ENCODE results near the gene NOM1. TPM values are rescaled to one million over a fixed set of nuclear protein-coding genes. Genes with fewer than 3 reads are reported as not detected.
"Not testable (repeated sequence)": the region's sequence is repeated elsewhere in the genome, so short reads cannot be mapped to it uniquely, and the experiment has no call there.

The NOM1 gene
- total and polyA plus RNA-seq, 4 donors = 8.3 to 33.6 (median 16.9) TPM

GRCh38 chr7:156919132-156919713 lies 30.3 kb upstream of the NOM1 start:
- ATAC-seq (ENCODE audit: insufficient read depth, low FRiP score) (no peak), DNase-seq (no peak)

DNA sequence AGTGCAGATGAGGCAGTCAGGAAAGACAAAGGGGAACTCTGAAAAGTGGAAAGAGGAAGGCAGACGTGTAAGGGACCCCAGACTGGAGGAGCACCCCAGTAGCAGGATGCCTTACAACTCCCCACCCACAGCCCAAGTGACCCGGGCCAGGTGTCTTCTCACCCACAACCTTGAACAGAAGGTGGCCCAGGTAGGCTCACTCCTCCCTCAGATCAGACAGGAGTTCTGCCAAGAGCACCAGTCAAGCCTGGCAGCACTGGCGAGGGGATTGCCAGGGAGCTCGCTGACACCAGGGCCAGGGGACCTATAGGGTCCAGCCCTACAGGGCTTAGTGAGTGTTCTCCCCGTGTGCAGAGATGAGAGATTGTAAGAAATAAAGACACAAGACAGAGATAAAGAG lies 29.4 kb upstream of the NOM1 start:
- Histone ChIP-seq H3K27ac (ENCODE audit: low read depth in 1 of 2, low read length in 1 of 2) (no peak overlapping the region), H3K9ac (ENCODE audit: insufficient read depth in 1 of 2, low read length in 2 of 2) (no peak overlapping the region), H3K9me3 (ENCODE audit: control insufficient read depth in 4 of 4, insufficient read depth in 3 of 4, low read length in 3 of 4) (peaks cover 0 to 2% (median 0%) of the 10 kb centered on the region in 4 donors), H3K4me1 (ENCODE audit: control insufficient read depth in 5 of 5, insufficient read depth in 5 of 5, low read length in 5 of 5) (no peaks in the 10 kb centered on the region), H3K36me3 (ENCODE audit: control insufficient read depth in 4 of 4, insufficient read depth in 4 of 4, low read length in 4 of 4) (no peaks in the 10 kb centered on the region), H3K27me3 (ENCODE audit: control insufficient read depth in 3 of 3, insufficient read depth in 3 of 3, low read length in 2 of 3) (no peaks in the 10 kb centered on the region), H3K4me3 (no peak overlapping the region)
- 67 to 81% methylated on average over 5 of the region's 5 CpGs for WGBS, 2 donors
- no peak for TF ChIP-seq CTCF (IDR thresholded peaks at IDR 0.05; ENCODE audit: control extremely low read depth, extremely low read depth)
- ATAC-seq (ENCODE audit: insufficient read depth, low FRiP score) = no peak
- DNase-seq = no peak

More at GRCh38 chr7:156919132-156919713, 30.3 kb upstream of the NOM1 start:
- Histone ChIP-seq H3K36me3 (ENCODE audit: control insufficient read depth in 4 of 4, insufficient read depth in 4 of 4, low read length in 4 of 4) (no peaks in the 10 kb centered on the region), H3K27me3 (ENCODE audit: control insufficient read depth in 3 of 3, insufficient read depth in 3 of 3, low read length in 2 of 3) (no peaks in the 10 kb centered on the region), H3K4me1 (ENCODE audit: control insufficient read depth in 5 of 5, insufficient read depth in 5 of 5, low read length in 5 of 5) (no peaks in the 10 kb centered on the region), H3K4me3 (no peak overlapping the region), H3K27ac (ENCODE audit: low read depth in 1 of 2, low read length in 1 of 2) (no peak overlapping the region), H3K9me3 (ENCODE audit: control insufficient read depth in 4 of 4, insufficient read depth in 3 of 4, low read length in 3 of 4) (peaks cover 0 to 3% (median 0%) of the 10 kb centered on the region in 4 donors), H3K9ac (ENCODE audit: insufficient read depth in 1 of 2, low read length in 2 of 2) (no peak overlapping the region)
- WGBS, 2 donors = 77 to 90% methylated on average over 19 of the region's 19 CpGs
- no peak for TF ChIP-seq CTCF (IDR thresholded peaks at IDR 0.05; ENCODE audit: control extremely low read depth, extremely low read depth)

DNA sequence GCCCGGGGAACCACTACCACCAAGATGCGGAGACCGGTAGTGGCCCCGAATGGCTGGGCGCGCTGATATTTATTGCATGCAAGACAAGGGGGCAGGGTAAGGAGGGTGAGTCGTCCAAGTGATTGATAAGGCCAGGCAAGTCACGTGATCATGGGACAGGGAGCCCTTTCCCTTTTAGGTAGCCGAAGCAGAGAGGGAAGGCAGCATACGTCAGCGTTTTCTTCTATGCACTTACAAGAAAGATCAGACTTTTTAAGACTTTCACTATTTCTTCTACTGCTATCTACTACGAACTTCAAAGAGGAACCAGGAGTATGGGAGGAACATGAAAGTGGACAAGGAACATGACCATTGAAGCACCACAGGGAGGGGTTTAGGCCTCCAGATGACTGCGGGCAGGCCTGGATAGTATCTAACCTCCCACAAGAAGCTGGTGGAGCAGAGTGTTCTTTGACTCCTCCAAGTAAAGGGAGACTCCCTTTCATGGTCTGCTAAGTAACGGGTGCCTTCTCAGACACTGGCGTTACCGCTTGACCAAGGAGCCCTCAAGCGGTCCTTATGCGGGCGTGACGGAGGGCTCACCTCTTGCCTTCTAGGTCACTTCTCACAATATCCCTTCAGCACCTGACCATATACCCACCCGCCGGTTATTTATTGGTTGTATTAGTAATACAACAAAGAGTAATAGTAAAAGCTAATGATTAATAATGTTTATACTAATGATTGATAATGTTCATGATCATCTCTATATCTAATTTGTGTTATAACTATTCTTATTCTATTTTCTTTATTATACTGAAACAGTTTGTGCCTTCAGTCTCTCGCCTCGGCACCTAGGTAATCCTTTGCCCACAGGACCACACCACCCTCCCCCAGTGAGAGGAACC lies 28.8 kb upstream of the NOM1 start:
- H3K27ac ChIP-seq (ENCODE audit: low read depth in 1 of 2, low read length in 1 of 2); H3K4me3 ChIP-seq; H3K4me1 ChIP-seq (ENCODE audit: control insufficient read depth in 5 of 5, insufficient read depth in 5 of 5, low read length in 5 of 5); H3K36me3 ChIP-seq (ENCODE audit: control insufficient read depth in 4 of 4, insufficient read depth in 4 of 4, low read length in 4 of 4); DNase-seq; H3K9me3 ChIP-seq (ENCODE audit: control insufficient read depth in 4 of 4, insufficient read depth in 3 of 4, low read length in 3 of 4); H3K9ac ChIP-seq (ENCODE audit: insufficient read depth in 1 of 2, low read length in 2 of 2); H3K27me3 ChIP-seq (ENCODE audit: control insufficient read depth in 3 of 3, insufficient read depth in 3 of 3, low read length in 2 of 3); ATAC-seq (ENCODE audit: insufficient read depth, low FRiP score): not testable (repeated sequence)
- 86 to 91% methylated on average over 24 of the region's 24 CpGs for WGBS, 2 donors

- not testable (repeated sequence) for H3K9me3 ChIP-seq (ENCODE audit: control insufficient read depth in 4 of 4, insufficient read depth in 3 of 4, low read length in 3 of 4); ATAC-seq (ENCODE audit: insufficient read depth, low FRiP score); DNase-seq; H3K27ac ChIP-seq (ENCODE audit: low read depth in 1 of 2, low read length in 1 of 2); H3K9ac ChIP-seq (ENCODE audit: insufficient read depth in 1 of 2, low read length in 2 of 2); H3K4me1 ChIP-seq (ENCODE audit: control insufficient read depth in 5 of 5, insufficient read depth in 5 of 5, low read length in 5 of 5); H3K27me3 ChIP-seq (ENCODE audit: control insufficient read depth in 3 of 3, insufficient read depth in 3 of 3, low read length in 2 of 3); H3K4me3 ChIP-seq; H3K36me3 ChIP-seq (ENCODE audit: control insufficient read depth in 4 of 4, insufficient read depth in 4 of 4, low read length in 4 of 4)
- WGBS, 2 donors = 83 to 88% methylated on average over 6 of the region's 6 CpGs
Measured at GRCh38 chr7:156922304-156922703, 27.2 kb upstream of the NOM1 start.

DNA sequence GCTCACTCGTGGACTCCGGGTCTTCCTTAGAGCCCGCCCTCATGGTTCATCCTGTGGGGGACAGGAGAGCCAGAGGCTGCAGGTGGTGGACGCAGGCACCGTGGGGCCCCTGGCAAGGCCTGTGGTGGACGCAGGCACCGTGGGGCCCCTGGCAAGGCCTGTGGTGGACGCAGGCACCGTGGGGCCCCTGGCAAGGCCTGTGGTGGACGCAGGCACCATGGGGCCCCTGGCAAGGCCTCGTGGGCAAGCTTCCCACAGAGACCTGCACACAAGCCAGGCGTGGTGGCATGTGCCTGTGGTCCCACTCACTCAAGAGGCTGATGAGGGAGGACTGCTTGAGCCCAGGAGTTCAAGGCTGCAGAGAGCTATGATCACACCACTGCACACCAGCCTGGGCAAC lies 23.7 kb upstream of the NOM1 start:
- not testable (repeated sequence) for H3K27me3 ChIP-seq (ENCODE audit: control insufficient read depth in 3 of 3, insufficient read depth in 3 of 3, low read length in 2 of 3); H3K36me3 ChIP-seq (ENCODE audit: control insufficient read depth in 4 of 4, insufficient read depth in 4 of 4, low read length in 4 of 4); H3K9ac ChIP-seq (ENCODE audit: insufficient read depth in 1 of 2, low read length in 2 of 2); DNase-seq; H3K9me3 ChIP-seq (ENCODE audit: control insufficient read depth in 4 of 4, insufficient read depth in 3 of 4, low read length in 3 of 4); H3K4me3 ChIP-seq; H3K27ac ChIP-seq (ENCODE audit: low read depth in 1 of 2, low read length in 1 of 2); ATAC-seq (ENCODE audit: insufficient read depth, low FRiP score); H3K4me1 ChIP-seq (ENCODE audit: control insufficient read depth in 5 of 5, insufficient read depth in 5 of 5, low read length in 5 of 5)
- 91 to 94% methylated on average over 10 to 12 of the region's 12 CpGs for WGBS, 2 donors
